Measurements from ENCODE around the gene CD302. TPM values are rescaled to one million over a fixed set of nuclear protein-coding genes. Genes with fewer than 3 reads are reported as not detected.

Gene CD302
- total RNA-seq, 4 donors from 2014 or later: 6.7 to 10.3 (median 7.7) TPM

- DNase-seq: no peak
- no peaks in the 10 kb centered on the region for H3K9me3 ChIP-seq
- no peak overlapping the region for H3K4me3 ChIP-seq
- intact Hi-C loops (cut with DNase I; ENCODE audit: low total_unique reads) (no loop called here), in situ Hi-C loops (cut with MboI; ENCODE audit: low sequenced_read_pairs in 4 of 4) (no loop called here)
- peak overlapping the region in 1 of 4 donors; percentile 15 for H3K27ac ChIP-seq
- TF ChIP-seq POLR2A (IDR thresholded peaks at IDR 0.05) (no peak), CTCF (IDR thresholded peaks at IDR 0.05 in 4 of 5, conservative IDR thresholded peaks at IDR 0.05 in 1 of 5) (no peak)
- H3K4me1 ChIP-seq: peaks cover 7 to 8% of the 10 kb centered on the region in 2 donors
- H3K36me3 ChIP-seq: peaks cover 0 to 49% of the 10 kb centered on the region in 2 donors
- no peaks in the 10 kb centered on the region for H3K27me3 ChIP-seq
- no peak for ATAC-seq
Observed at GRCh38 chr2:159744363-159744762, 53.6 kb downstream of the CD302 start.

GRCh38 chr2:159742846-159743245 lies 55.2 kb downstream of the CD302 start:
- Histone ChIP-seq H3K4me3 (no peak overlapping the region), H3K9me3 (no peaks in the 10 kb centered on the region), H3K4me1 (peaks cover 8% of the 10 kb centered on the region in 2 donors), H3K27me3 (no peaks in the 10 kb centered on the region), H3K36me3 (peaks cover 0 to 35% of the 10 kb centered on the region in 2 donors), H3K27ac (no peak overlapping the region)
- intact Hi-C loops (cut with DNase I; ENCODE audit: low total_unique reads): no loop called here
- DNase-seq (no peak), ATAC-seq (no peak)
- TF ChIP-seq CTCF (IDR thresholded peaks at IDR 0.05 in 4 of 5, conservative IDR thresholded peaks at IDR 0.05 in 1 of 5): no peak
- TF ChIP-seq POLR2A (IDR thresholded peaks at IDR 0.05): no peak
- in situ Hi-C loops (cut with MboI; ENCODE audit: low sequenced_read_pairs in 4 of 4): no loop called here

- DNase-seq (no peak), ATAC-seq (peak in 1 of 2 donors; percentile 26)
- TF ChIP-seq CTCF (IDR thresholded peaks at IDR 0.05 in 4 of 5, conservative IDR thresholded peaks at IDR 0.05 in 1 of 5) (no peak), POLR2A (IDR thresholded peaks at IDR 0.05) (no peak)
- Histone ChIP-seq H3K36me3 (no peaks in the 10 kb centered on the region), H3K9me3 (no peaks in the 10 kb centered on the region), H3K27ac (peak overlapping the region in 1 of 4 donors; percentile 39), H3K4me3 (no peak overlapping the region), H3K27me3 (no peaks in the 10 kb centered on the region), H3K4me1 (peaks cover 11 to 19% of the 10 kb centered on the region in 2 donors)
- in situ Hi-C loops (cut with MboI; ENCODE audit: low sequenced_read_pairs in 4 of 4): no loop called here
- intact Hi-C loops (cut with DNase I; ENCODE audit: low total_unique reads): no loop called here
Observed at GRCh38 chr2:159738509-159739390, 59.3 kb downstream of the CD302 start.

- no peaks in the 10 kb centered on the region for H3K9me3 ChIP-seq
- H3K36me3 ChIP-seq: no peaks in the 10 kb centered on the region
- peaks cover 11 to 19% of the 10 kb centered on the region in 2 donors for H3K4me1 ChIP-seq
- DNase-seq (no peak), ATAC-seq (no peak)
- H3K27me3 ChIP-seq: no peaks in the 10 kb centered on the region
- TF ChIP-seq POLR2A (IDR thresholded peaks at IDR 0.05) (no peak), CTCF (IDR thresholded peaks at IDR 0.05 in 4 of 5, conservative IDR thresholded peaks at IDR 0.05 in 1 of 5) (no peak)
- in situ Hi-C loops (cut with MboI; ENCODE audit: low sequenced_read_pairs in 4 of 4): no loop called here
- peak overlapping the region in 1 of 4 donors; percentile 39 for H3K27ac ChIP-seq
- intact Hi-C loops (cut with DNase I; ENCODE audit: low total_unique reads): no loop called here
- no peak overlapping the region for H3K4me3 ChIP-seq
Observed at GRCh38 chr2:159737917-159738296, 60.1 kb downstream of the CD302 start.
